ENCODE data around the gene CAMK2D. TPM values are rescaled to one million over a fixed set of nuclear protein-coding genes. Genes with fewer than 3 reads are reported as not detected.

Gene CAMK2D
- total and polyA plus RNA-seq, 5 donors = 77.2 to 177 (median 150) TPM

- no peak for ATAC-seq
- no peak for DNase-seq
- Histone ChIP-seq H3K27ac (ENCODE audit: low read length) (no peak overlapping the region), H3K4me1 (ENCODE audit: control insufficient read depth, insufficient read depth, low read length) (no peaks in the 10 kb centered on the region), H3K9me3 (ENCODE audit: control insufficient read depth, low read length) (no peaks in the 10 kb centered on the region), H3K4me3 (ENCODE audit: low read length) (no peak overlapping the region), H3K27me3 (ENCODE audit: control insufficient read depth, insufficient read depth) (no peaks in the 10 kb centered on the region)
- 73% methylated on average over 3 of the region's 3 CpGs for WGBS
- intact Hi-C loops (cut with DNase I) = no loop called here
These were observed 99.0 kb downstream of the CAMK2D start for GRCh38 chr4:113662581-113662980.

- no peaks in the 10 kb centered on the region for H3K27me3 ChIP-seq (ENCODE audit: control insufficient read depth, insufficient read depth)
- ATAC-seq (no peak), DNase-seq (no peak)
- peak overlapping the region; percentile 37 for H3K27ac ChIP-seq (ENCODE audit: low read length)
- H3K4me3 ChIP-seq (ENCODE audit: low read length) = no peak overlapping the region
- no peaks in the 10 kb centered on the region for H3K9me3 ChIP-seq (ENCODE audit: control insufficient read depth, low read length)
- intact Hi-C loops (cut with DNase I) = no loop called here
- 96% methylated on average over 1 of the region's 1 CpG for WGBS
- H3K4me1 ChIP-seq (ENCODE audit: control insufficient read depth, insufficient read depth, low read length) = no peaks in the 10 kb centered on the region
These were observed 102.4 kb downstream of the CAMK2D start for GRCh38 chr4:113659127-113659526.

- H3K9me3 ChIP-seq (ENCODE audit: control insufficient read depth, low read length) = no peaks in the 10 kb centered on the region
- no peak overlapping the region for H3K4me3 ChIP-seq (ENCODE audit: low read length)
- 56% methylated on average over 3 of the region's 3 CpGs for WGBS
- H3K4me1 ChIP-seq (ENCODE audit: control insufficient read depth, insufficient read depth, low read length) = no peaks in the 10 kb centered on the region
- H3K27ac ChIP-seq (ENCODE audit: low read length) = no peak overlapping the region
- ATAC-seq (no peak), DNase-seq (no peak)
- H3K27me3 ChIP-seq (ENCODE audit: control insufficient read depth, insufficient read depth) = no peaks in the 10 kb centered on the region
- intact Hi-C loops (cut with DNase I) = no loop called here
These were observed 103.8 kb downstream of the CAMK2D start for GRCh38 chr4:113657586-113658233.

GRCh38 chr4:113653871-113654270 lies 107.7 kb downstream of the CAMK2D start:
- DNase-seq = no peak
- Histone ChIP-seq H3K4me1 (ENCODE audit: control insufficient read depth, insufficient read depth, low read length) (no peaks in the 10 kb centered on the region), H3K4me3 (ENCODE audit: low read length) (no peak overlapping the region), H3K9me3 (ENCODE audit: control insufficient read depth, low read length) (no peaks in the 10 kb centered on the region), H3K27ac (ENCODE audit: low read length) (no peak overlapping the region), H3K27me3 (ENCODE audit: control insufficient read depth, insufficient read depth) (no peaks in the 10 kb centered on the region)
- intact Hi-C loops (cut with DNase I) = no loop called here
- 87% methylated on average over 3 of the region's 3 CpGs for WGBS
- no peak for ATAC-seq

- 55% methylated on average over 2 of the region's 2 CpGs for WGBS
- Histone ChIP-seq H3K4me1 (ENCODE audit: control insufficient read depth, insufficient read depth, low read length) (peaks cover 12% of the 10 kb centered on the region), H3K27ac (ENCODE audit: low read length) (peak overlapping the region; percentile 18), H3K27me3 (ENCODE audit: control insufficient read depth, insufficient read depth) (no peaks in the 10 kb centered on the region), H3K9me3 (ENCODE audit: control insufficient read depth, low read length) (no peaks in the 10 kb centered on the region), H3K4me3 (ENCODE audit: low read length) (no peak overlapping the region)
- intact Hi-C loops (cut with DNase I) = no loop called here
- DNase-seq (peak in 1 of 3 donors; percentile 52), ATAC-seq (peak; percentile 40)
These were observed 115.1 kb downstream of the CAMK2D start for GRCh38 chr4:113646442-113646822.

DNA sequence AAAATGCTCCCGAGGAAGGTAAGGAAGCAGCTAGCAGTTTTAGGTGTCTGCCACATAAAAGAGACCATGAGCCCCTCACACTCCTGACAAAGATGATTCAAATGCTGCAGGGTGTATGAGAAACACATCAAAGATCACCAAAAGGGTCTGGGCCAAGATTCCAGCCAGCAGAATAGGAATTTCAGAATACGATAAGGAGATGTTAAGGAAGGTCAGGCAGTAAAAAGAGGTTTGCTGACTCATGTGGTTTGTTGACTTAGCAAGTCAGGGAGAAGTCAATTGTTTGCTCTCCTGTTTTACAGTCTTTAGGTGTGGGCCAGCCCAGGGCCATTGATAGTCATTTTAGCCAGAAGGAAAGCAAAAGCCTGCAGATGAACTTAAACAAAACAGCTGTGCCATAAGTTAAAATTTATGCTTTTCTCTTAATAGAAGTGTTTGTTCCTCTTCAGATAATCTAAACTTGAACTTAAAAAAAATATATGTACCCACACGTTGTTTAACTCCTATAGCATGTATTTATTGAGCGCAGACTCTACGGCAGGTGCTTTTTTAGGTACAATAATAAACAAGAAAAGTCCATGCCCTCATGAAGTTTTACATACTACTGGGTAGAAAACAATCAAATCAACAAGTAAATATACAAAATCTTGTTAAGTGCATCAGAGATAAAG lies 115.6 kb downstream of the CAMK2D start:
- peak overlapping the region; percentile 50 for H3K27ac ChIP-seq (ENCODE audit: low read length)
- intact Hi-C loops (cut with DNase I) = no loop called here
- 70% methylated on average over 5 of the region's 5 CpGs for WGBS

DNA sequence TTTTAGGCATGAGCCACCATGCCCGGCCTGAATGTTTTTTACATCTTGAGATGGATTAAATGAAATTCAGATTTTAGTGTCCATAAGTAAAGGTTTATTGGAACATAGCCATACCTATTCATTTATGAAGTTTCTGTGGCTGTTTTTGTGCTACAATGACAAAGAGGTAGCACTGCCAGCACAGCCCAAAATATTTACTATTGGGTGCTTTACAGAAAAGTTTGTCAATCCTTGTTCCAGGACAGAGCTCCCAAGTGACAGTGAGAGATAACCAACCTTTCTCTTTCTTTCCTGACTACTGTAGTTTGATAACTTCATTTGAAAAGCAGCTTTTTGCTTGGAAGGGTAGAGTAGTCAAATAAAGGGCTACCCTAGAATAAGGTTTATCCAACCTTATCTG lies 116.2 kb downstream of the CAMK2D start:
- Histone ChIP-seq H3K27me3 (ENCODE audit: control insufficient read depth, insufficient read depth) (no peaks in the 10 kb centered on the region), H3K4me3 (ENCODE audit: low read length) (no peak overlapping the region), H3K9me3 (ENCODE audit: control insufficient read depth, low read length) (no peaks in the 10 kb centered on the region), H3K4me1 (ENCODE audit: control insufficient read depth, insufficient read depth, low read length) (peaks cover 12% of the 10 kb centered on the region), H3K27ac (ENCODE audit: low read length) (no peak overlapping the region)
- WGBS = 92% methylated on average over 1 of the region's 1 CpG
- peak in 1 of 2 donors; percentile 34 for ATAC-seq
- no peak for DNase-seq
- intact Hi-C loops (cut with DNase I) = no loop called here

More for the DNA sequence above, 115.6 kb downstream of the CAMK2D start:
- H3K27me3 ChIP-seq (ENCODE audit: control insufficient read depth, insufficient read depth) = no peaks in the 10 kb centered on the region
- peaks cover 12% of the 10 kb centered on the region for H3K4me1 ChIP-seq (ENCODE audit: control insufficient read depth, insufficient read depth, low read length)
- no peak for DNase-seq
- H3K9me3 ChIP-seq (ENCODE audit: control insufficient read depth, low read length) = no peaks in the 10 kb centered on the region
- H3K4me3 ChIP-seq (ENCODE audit: low read length) = no peak overlapping the region
- ATAC-seq = peak; percentile 73 to 88

DNA sequence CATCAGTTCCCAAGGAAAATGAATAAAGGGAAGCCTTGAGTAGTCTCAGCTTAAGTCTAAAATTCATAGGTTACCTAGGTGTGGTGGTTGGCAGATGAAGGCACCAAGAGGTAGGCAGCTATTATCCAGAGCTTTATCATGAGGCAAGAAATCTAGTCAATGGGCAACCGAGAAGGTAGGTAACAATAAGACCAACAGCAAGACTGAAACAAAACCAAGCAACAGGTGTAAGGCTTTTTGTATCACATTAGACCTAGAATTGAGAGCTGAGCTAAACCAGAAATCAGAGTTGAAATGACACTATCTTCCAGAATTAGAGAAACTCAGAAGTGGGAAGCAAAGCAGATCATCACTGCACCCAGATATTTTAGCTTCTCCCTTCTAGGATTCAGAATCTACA lies 117.1 kb downstream of the CAMK2D start:
- Histone ChIP-seq H3K4me1 (ENCODE audit: control insufficient read depth, insufficient read depth, low read length) (peaks cover 17% of the 10 kb centered on the region), H3K9me3 (ENCODE audit: control insufficient read depth, low read length) (no peaks in the 10 kb centered on the region), H3K27ac (ENCODE audit: low read length) (no peak overlapping the region), H3K27me3 (ENCODE audit: control insufficient read depth, insufficient read depth) (no peaks in the 10 kb centered on the region), H3K4me3 (ENCODE audit: low read length) (no peak overlapping the region)
- 88% methylated on average over 1 of the region's 1 CpG for WGBS
- ATAC-seq (no peak), DNase-seq (no peak)
- intact Hi-C loops (cut with DNase I) = no loop called here

GRCh38 chr4:113643505-113643904 lies 118.0 kb downstream of the CAMK2D start:
- Histone ChIP-seq H3K4me1 (ENCODE audit: control insufficient read depth, insufficient read depth, low read length) (peaks cover 19% of the 10 kb centered on the region), H3K27ac (ENCODE audit: low read length) (no peak overlapping the region), H3K27me3 (ENCODE audit: control insufficient read depth, insufficient read depth) (no peaks in the 10 kb centered on the region), H3K4me3 (ENCODE audit: low read length) (no peak overlapping the region), H3K9me3 (ENCODE audit: control insufficient read depth, low read length) (no peaks in the 10 kb centered on the region)
- ATAC-seq (peak in 1 of 2 donors; percentile 56), DNase-seq (no peak)
- intact Hi-C loops (cut with DNase I) = no loop called here
- 28% methylated on average over 4 of the region's 4 CpGs for WGBS

DNA sequence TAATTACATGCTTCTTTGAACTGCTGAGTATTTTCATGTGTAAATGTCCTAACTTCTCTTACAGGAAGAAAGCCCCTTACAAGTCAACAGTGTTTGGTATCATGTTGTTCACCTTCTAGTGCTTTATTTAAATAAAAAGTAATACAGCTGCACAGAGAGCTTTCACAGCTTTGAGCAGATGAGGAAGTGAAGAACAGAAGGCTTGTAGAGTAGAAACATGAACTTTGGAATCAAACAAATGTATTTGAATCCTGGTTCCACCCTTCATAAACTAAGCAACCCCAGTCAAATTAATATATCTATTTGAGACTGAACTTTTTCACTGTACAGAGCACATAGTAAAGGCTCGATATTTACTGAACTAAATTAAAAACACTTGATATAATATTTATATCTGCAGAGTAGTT lies 120.5 kb downstream of the CAMK2D start:
- intact Hi-C loops (cut with DNase I) = no loop called here
- no peak for ATAC-seq
- DNase-seq = no peak
- no peaks in the 10 kb centered on the region for H3K9me3 ChIP-seq (ENCODE audit: control insufficient read depth, low read length)
- H3K4me1 ChIP-seq (ENCODE audit: control insufficient read depth, insufficient read depth, low read length) = peaks cover 21% of the 10 kb centered on the region
- whole genome bisulfite sequencing = 81% methylated on average over 1 of the region's 1 CpG
- no peak overlapping the region for H3K4me3 ChIP-seq (ENCODE audit: low read length)
- H3K27ac ChIP-seq (ENCODE audit: low read length) = no peak overlapping the region
- no peaks in the 10 kb centered on the region for H3K27me3 ChIP-seq (ENCODE audit: control insufficient read depth, insufficient read depth)

DNA sequence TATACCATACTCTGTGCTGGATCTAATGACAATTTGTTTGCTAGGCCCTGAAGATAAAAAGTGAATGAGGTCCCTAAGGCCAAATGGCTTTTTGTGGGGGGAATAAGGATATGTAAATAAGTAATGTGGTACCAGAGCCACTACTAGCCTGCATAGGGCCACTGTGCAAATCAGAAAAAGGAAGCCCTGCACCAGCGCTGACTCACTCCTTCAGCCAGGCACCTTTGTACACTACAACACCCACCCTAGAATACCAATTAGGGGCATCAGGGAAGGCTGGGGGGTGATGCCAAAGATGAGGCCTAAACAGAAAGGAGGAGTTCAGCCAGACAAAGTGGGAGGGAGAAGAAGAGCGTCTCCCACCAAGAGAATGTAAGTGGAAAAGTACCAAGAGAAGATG lies 122.2 kb downstream of the CAMK2D start:
- peaks cover 17% of the 10 kb centered on the region for H3K4me1 ChIP-seq (ENCODE audit: control insufficient read depth, insufficient read depth, low read length)

More for the DNA sequence above, 122.2 kb downstream of the CAMK2D start:
- WGBS = 88% methylated on average over 2 of the region's 2 CpGs
- H3K27me3 ChIP-seq (ENCODE audit: control insufficient read depth, insufficient read depth) = no peaks in the 10 kb centered on the region
- intact Hi-C loops (cut with DNase I) = no loop called here
- ATAC-seq (peak in 1 of 2 donors; percentile 13), DNase-seq (no peak)
- no peak overlapping the region for H3K4me3 ChIP-seq (ENCODE audit: low read length)
- no peaks in the 10 kb centered on the region for H3K9me3 ChIP-seq (ENCODE audit: control insufficient read depth, low read length)
- H3K27ac ChIP-seq (ENCODE audit: low read length) = peak overlapping the region; percentile 59
